ENCODE measurements around the gene CELF2. TPM values are rescaled to one million over a fixed set of nuclear protein-coding genes. Genes with fewer than 3 reads are reported as not detected.

The CELF2 gene
- total RNA-seq, 4 donors from 2014 or later = 30.0 to 56.6 (median 43.3) TPM

- no peak for TF ChIP-seq POLR2A (IDR thresholded peaks at IDR 0.05)
- no peaks in the 10 kb centered on the region for H3K36me3 ChIP-seq
- no peaks in the 10 kb centered on the region for H3K4me1 ChIP-seq
Measured at GRCh38 chr10:11230498-11231167, 213.0 kb downstream of the CELF2 start.

GRCh38 chr10:11231285-11231684, 213.6 kb downstream of the CELF2 start:
- H3K4me1 ChIP-seq = no peaks in the 10 kb centered on the region
- intact Hi-C loops (cut with DNase I; ENCODE audit: low total_unique reads) (no loop called here), in situ Hi-C loops (cut with MboI; ENCODE audit: low sequenced_read_pairs in 4 of 4) (no loop called here)
- H3K4me3 ChIP-seq = no peak overlapping the region
- H3K9me3 ChIP-seq = no peaks in the 10 kb centered on the region
- H3K27ac ChIP-seq = no peak overlapping the region
- no peak for TF ChIP-seq CTCF (IDR thresholded peaks at IDR 0.05 in 4 of 5, conservative IDR thresholded peaks at IDR 0.05 in 1 of 5)
- TF ChIP-seq POLR2A (IDR thresholded peaks at IDR 0.05) = no peak
- H3K27me3 ChIP-seq = no peaks in the 10 kb centered on the region
- H3K36me3 ChIP-seq = no peaks in the 10 kb centered on the region
- ATAC-seq (no peak), DNase-seq (no peak)

More at GRCh38 chr10:11230498-11231167, 213.0 kb downstream of the CELF2 start:
- H3K9me3 ChIP-seq = no peaks in the 10 kb centered on the region
- DNase-seq (no peak), ATAC-seq (no peak)
- in situ Hi-C loops (cut with MboI; ENCODE audit: low sequenced_read_pairs in 4 of 4) = no loop called here
- H3K27me3 ChIP-seq = no peaks in the 10 kb centered on the region
- no peak overlapping the region for H3K4me3 ChIP-seq
- intact Hi-C loops (cut with DNase I; ENCODE audit: low total_unique reads) = no loop called here
- H3K27ac ChIP-seq = no peak overlapping the region

- H3K9me3 ChIP-seq = no peaks in the 10 kb centered on the region
- no peak overlapping the region for H3K4me3 ChIP-seq
- intact Hi-C loops (cut with DNase I; ENCODE audit: low total_unique reads) (no loop called here), in situ Hi-C loops (cut with MboI; ENCODE audit: low sequenced_read_pairs in 4 of 4) (no loop called here)
- no peak for TF ChIP-seq CTCF (IDR thresholded peaks at IDR 0.05 in 4 of 5, conservative IDR thresholded peaks at IDR 0.05 in 1 of 5)
- no peak for TF ChIP-seq POLR2A (IDR thresholded peaks at IDR 0.05)
- no peak for DNase-seq
- no peak overlapping the region for H3K27ac ChIP-seq
- H3K27me3 ChIP-seq = no peaks in the 10 kb centered on the region
- no peak for ATAC-seq
- no peaks in the 10 kb centered on the region for H3K4me1 ChIP-seq
- no peaks in the 10 kb centered on the region for H3K36me3 ChIP-seq
Measured at GRCh38 chr10:11232222-11232961, 214.7 kb downstream of the CELF2 start.

- intact Hi-C loops (cut with DNase I; ENCODE audit: low total_unique reads) = no loop called here
- in situ Hi-C loops (cut with MboI; ENCODE audit: low sequenced_read_pairs in 4 of 4) = no loop called here
- no peak for ATAC-seq
- Histone ChIP-seq H3K36me3 (no peaks in the 10 kb centered on the region), H3K27me3 (no peaks in the 10 kb centered on the region), H3K4me3 (no peak overlapping the region), H3K4me1 (no peaks in the 10 kb centered on the region), H3K9me3 (no peaks in the 10 kb centered on the region), H3K27ac (no peak overlapping the region)
- TF ChIP-seq CTCF (IDR thresholded peaks at IDR 0.05 in 4 of 5, conservative IDR thresholded peaks at IDR 0.05 in 1 of 5) = no peak
- no peak for TF ChIP-seq POLR2A (IDR thresholded peaks at IDR 0.05)
- DNase-seq = no peak
Measured at GRCh38 chr10:11234857-11235531, 217.3 kb downstream of the CELF2 start.

- TF ChIP-seq CTCF (IDR thresholded peaks at IDR 0.05 in 4 of 5, conservative IDR thresholded peaks at IDR 0.05 in 1 of 5) (no peak), POLR2A (IDR thresholded peaks at IDR 0.05) (no peak)
- intact Hi-C loops (cut with DNase I; ENCODE audit: low total_unique reads) = no loop called here
- no peak overlapping the region for H3K4me3 ChIP-seq
- no peaks in the 10 kb centered on the region for H3K9me3 ChIP-seq
- no peaks in the 10 kb centered on the region for H3K27me3 ChIP-seq
- in situ Hi-C loops (cut with MboI; ENCODE audit: low sequenced_read_pairs in 4 of 4) = no loop called here
- no peaks in the 10 kb centered on the region for H3K4me1 ChIP-seq
- ATAC-seq = no peak
- no peaks in the 10 kb centered on the region for H3K36me3 ChIP-seq
- no peak overlapping the region for H3K27ac ChIP-seq
- DNase-seq = no peak
Measured at GRCh38 chr10:11235771-11236170, 218.1 kb downstream of the CELF2 start.
